H9 (cell line): ENCODE measurements around the gene HHATL. TPM values are rescaled to one million over a fixed set of nuclear protein-coding genes. Genes with fewer than 3 reads are reported as not detected.

Experiments
- DNase-seq: peaks from one replicate; pipeline ENCODE4 v3.0.0-alpha.2; 2017
- H2AFZ ChIP-seq: one replicate; pipeline ENCODE4 v1.6.1; 2013; ENCODE audit warnings: mild to moderate bottlenecking, low read length, control low read depth, moderate library complexity
- H2AK5ac ChIP-seq: 2 replicates; pipeline ENCODE4 v1.6.1; 2013; ENCODE audit warnings: low read length, control low read depth, mixed read lengths; ENCODE audit not compliant: insufficient read length
- H2BK120ac ChIP-seq: one replicate; pipeline ENCODE4 v1.6.1; 2013; ENCODE audit warnings: low read depth, mild to moderate bottlenecking, low read length, control low read depth, inconsistent platforms; ENCODE audit not compliant: poor library complexity, severe bottlenecking
- H2BK12ac ChIP-seq: 2 replicates; pipeline ENCODE4 v1.6.1; 2013; ENCODE audit warnings: low read length, control low read depth, mixed read lengths, low read depth; ENCODE audit not compliant: insufficient read length
- H2BK15ac ChIP-seq: 2 replicates; pipeline ENCODE4 v1.6.1; 2013; ENCODE audit warnings: low read depth, low read length, control low read depth
- H2BK20ac ChIP-seq: one replicate; pipeline ENCODE4 v1.6.1; 2013; ENCODE audit warnings: low read depth, mild to moderate bottlenecking, low read length, control low read depth, inconsistent platforms; ENCODE audit not compliant: poor library complexity, severe bottlenecking
- H2BK5ac ChIP-seq: 2 replicates; pipeline ENCODE4 v1.6.1; 2013; ENCODE audit warnings: low read length, control low read depth, mixed read lengths; ENCODE audit not compliant: insufficient read length
- H3K14ac ChIP-seq: 2 replicates; pipeline ENCODE4 v1.6.1; 2013; ENCODE audit warnings: low read length, control low read depth; ENCODE audit not compliant: insufficient read depth
- H3K18ac ChIP-seq: 2 replicates; pipeline ENCODE4 v1.6.1; 2013; ENCODE audit warnings: low read depth, mild to moderate bottlenecking, mixed read lengths, low read length, control low read depth; ENCODE audit not compliant: insufficient read length
- H3K23ac ChIP-seq: 2 replicates; pipeline ENCODE4 v1.6.1; 2013; ENCODE audit warnings: low read length, control low read depth, mixed read lengths, low read depth; ENCODE audit not compliant: insufficient read length
- H3K23me2 ChIP-seq: 2 replicates; pipeline ENCODE4 v1.6.1; 2013; ENCODE audit warnings: low read depth, mild to moderate bottlenecking, mixed read lengths, low read length, control low read depth; ENCODE audit not compliant: insufficient read length, poor library complexity, severe bottlenecking
- H3K27ac ChIP-seq: 2 replicates; pipeline ENCODE4 v1.5.1; 2013; ENCODE audit warnings: low read length, control low read depth, mixed read lengths, low read depth; ENCODE audit not compliant: insufficient read length
- H3K27me3 ChIP-seq: 2 replicates; pipeline ENCODE4 v1.6.1; 2013; ENCODE audit warnings: low read length, control low read depth, inconsistent platforms; ENCODE audit not compliant: insufficient read depth
- H3K4ac ChIP-seq: 2 replicates; pipeline ENCODE4 v1.6.1; 2013; ENCODE audit warnings: low read depth, mild to moderate bottlenecking, control low read depth, inconsistent platforms, low read length, moderate library complexity
- H3K4me1 ChIP-seq: 2 replicates; pipeline ENCODE4 v1.6.1; 2013; ENCODE audit warnings: low read length, control low read depth, inconsistent platforms; ENCODE audit not compliant: insufficient read depth
- H3K4me2 ChIP-seq: 2 replicates; pipeline ENCODE4 v1.6.1; 2013; ENCODE audit warnings: low read length, control low read depth, mixed read lengths; ENCODE audit not compliant: insufficient read length, insufficient read depth
- H3K56ac ChIP-seq: 2 replicates; pipeline ENCODE4 v1.6.1; 2013; ENCODE audit warnings: low read depth, mild to moderate bottlenecking, mixed read lengths, low read length, control low read depth; ENCODE audit not compliant: insufficient read length
- H3K79me1 ChIP-seq: 2 replicates; pipeline ENCODE4 v1.6.1; 2013; ENCODE audit warnings: low read depth, mild to moderate bottlenecking, moderate library complexity, low read length, control low read depth, inconsistent platforms; ENCODE audit not compliant: insufficient read depth, poor library complexity, severe bottlenecking
- H3K79me2 ChIP-seq: 2 replicates; pipeline ENCODE4 v1.6.1; 2013; ENCODE audit warnings: low read length, control low read depth, inconsistent platforms; ENCODE audit not compliant: insufficient read depth
- H3K9ac ChIP-seq: 2 replicates; pipeline ENCODE4 v1.6.1; 2013; ENCODE audit warnings: low read length, control low read depth, mixed read lengths; ENCODE audit not compliant: insufficient read length; ENCODE audit errors: extremely low read depth
- H3K9me3 ChIP-seq: one replicate; pipeline ENCODE4 v1.6.1; 2013; ENCODE audit warnings: low read depth, low read length, inconsistent platforms; ENCODE audit not compliant: control insufficient read depth
- H3T11ph ChIP-seq: one replicate; pipeline ENCODE4 v1.6.1; 2013; ENCODE audit warnings: mild to moderate bottlenecking, low read length, control low read depth, inconsistent platforms
- H4K20me1 ChIP-seq: one replicate; pipeline ENCODE4 v1.6.1; 2013; ENCODE audit not compliant: control insufficient read depth, insufficient read length, insufficient read depth
- H4K5ac ChIP-seq: 2 replicates; pipeline ENCODE4 v1.6.1; 2013; ENCODE audit warnings: low read depth, mild to moderate bottlenecking, mixed read lengths, low read length, control low read depth; ENCODE audit not compliant: insufficient read length
- H4K8ac ChIP-seq: replicated peaks from 2 replicates; pipeline ENCODE4 v1.6.1; 2013; ENCODE audit warnings: low read length, control low read depth, mixed read lengths, low read depth; ENCODE audit not compliant: insufficient read length
- H4K91ac ChIP-seq: 2 replicates; pipeline ENCODE4 v1.6.1; 2013; ENCODE audit warnings: low read depth, mild to moderate bottlenecking, moderate library complexity, mixed read lengths, low read length, control low read depth; ENCODE audit not compliant: insufficient read length
- H3K27ac Mint-ChIP-seq, 3 experiments: 2 replicates in 2 of 3; 3 replicates in 1 of 3; pipeline ENCODE4 v1.8.0; 2020 to 2021; ENCODE audit warnings: mixed read lengths in 3 of 3, mild to moderate bottlenecking in 1 of 3, moderate library complexity in 1 of 3
- H3K27me3 Mint-ChIP-seq: 2 replicates; pipeline ENCODE4 v1.8.0; 2021; ENCODE audit warnings: low read depth, mild to moderate bottlenecking, moderate library complexity, mixed read lengths
- H3K36me3 Mint-ChIP-seq, 3 experiments: 2 replicates in 2 of 3; 3 replicates in 1 of 3; pipeline ENCODE4 v1.8.0; 2020 to 2021; ENCODE audit warnings: low read depth in 3 of 3, mixed read lengths in 3 of 3; ENCODE audit not compliant: insufficient read depth in 1 of 3
- H3K4me1 Mint-ChIP-seq, 2 experiments: 2 replicates each; pipeline ENCODE4 v1.8.0; 2020; ENCODE audit warnings: mixed read lengths in 2 of 2
- H3K4me3 Mint-ChIP-seq, 2 experiments: 2 replicates in 1 of 2; 3 replicates in 1 of 2; pipeline ENCODE4 v1.8.0; 2020 to 2021; ENCODE audit warnings: mild to moderate bottlenecking in 2 of 2, mixed read lengths in 2 of 2, moderate library complexity in 1 of 2
- H3K9me3 Mint-ChIP-seq, 2 experiments: 2 replicates in 1 of 2; 3 replicates in 1 of 2; pipeline ENCODE4 v1.8.0; 2020; ENCODE audit warnings: mild to moderate bottlenecking in 2 of 2, mixed read lengths in 2 of 2, moderate library complexity in 1 of 2
- WGBS: extraction: QIAGEN DNeasy Blood & Tissue Kit; methylation state at CpG from one replicate; pipeline ENCODE4 v1.1.7; 2013; ENCODE audit warnings: missing lambda C conversion rate, low lambda C conversion rate, mixed read lengths; ENCODE audit not compliant: insufficient read length; ENCODE audit errors: extremely low coverage; 5-methylcytosine and 5-hydroxymethylcytosine counted together
- total RNA-seq: library from RNA; stranded (reverse); gene quantifications from 2 replicates; pipeline ENCODE4 v1.2.1, GENCODE V29; 2021
- TF ChIP-seq, protein P1 (sequence below): fragments of 200-600 bp; sonication (generic); conservative IDR thresholded peaks from 3 replicates; pipeline ENCODE4 v1.8.0; 2021; ENCODE audit warnings: antibody characterized with exemption, mild to moderate bottlenecking

HHATL gene
- total RNA-seq, 1 experiment from 2014 or later, result 0.46 TPM

DNA sequence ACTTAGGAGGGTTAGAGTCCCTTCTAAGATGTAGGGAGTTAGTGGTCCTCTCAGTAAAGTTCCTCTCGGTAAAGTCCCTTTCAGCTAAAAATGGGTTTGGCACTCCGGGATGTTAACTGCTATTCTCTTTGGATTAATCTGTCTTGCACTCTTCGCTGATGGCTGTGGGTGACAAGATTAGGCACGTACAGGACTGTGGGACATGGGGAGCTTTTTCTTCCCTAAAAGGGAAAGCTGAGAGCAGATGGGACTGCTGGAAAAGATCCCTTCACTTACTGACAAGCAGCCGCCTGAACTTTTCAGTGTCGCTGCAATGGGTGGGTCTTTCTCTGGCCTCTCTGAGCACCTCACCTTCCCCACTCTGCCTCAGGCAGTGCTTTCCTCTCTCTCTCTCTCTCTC is 16.4 kb upstream of the HHATL start:
- Histone ChIP-seq H4K5ac (no peak overlapping the region), H3K4ac (no peak overlapping the region), H3K79me1 (no peaks in the 10 kb centered on the region), H3K56ac (no peak overlapping the region), H3K27me3 (no peaks in the 10 kb centered on the region), H3K9me3 (no peaks in the 10 kb centered on the region), H2AK5ac (no peak overlapping the region), H3K23me2 (no peaks in the 10 kb centered on the region), H3K27ac (no peak overlapping the region), H2BK5ac (no peak overlapping the region), H4K8ac (no peak overlapping the region), H3K18ac (no peak overlapping the region), H2BK15ac (no peak overlapping the region), H3K4me2 (no peak overlapping the region), H3K14ac (no peak overlapping the region), H2BK20ac (no peak overlapping the region), H4K20me1 (no peaks in the 10 kb centered on the region), H3T11ph (no peak overlapping the region), H2BK120ac (no peak overlapping the region), H3K4me1 (no peaks in the 10 kb centered on the region), H3K79me2 (no peaks in the 10 kb centered on the region), H3K9ac (no peak overlapping the region), H4K91ac (no peak overlapping the region), H2AFZ (no peak overlapping the region), H3K23ac (no peak overlapping the region), H2BK12ac (no peak overlapping the region)
- Mint-ChIP-seq H3K9me3 (peaks cover 0 to 2% of the 10 kb centered on the region in 2 experiments; a peak in 2 of 5 replicates), H3K4me1 (peaks cover 0 to 5% of the 10 kb centered on the region in 2 experiments; a peak in 2 of 4 replicates), H3K4me3 (no peak overlapping the region), H3K36me3 (no peaks in the 10 kb centered on the region; a peak in 1 of 7 replicates), H3K27me3 (peaks cover 7% of the 10 kb centered on the region), H3K27ac (no peak overlapping the region)
- no CpG with 5 or more reads among the region's 6 CpGs for WGBS
- DNase-seq, result peak; percentile 5
- TF ChIP-seq, protein P1, sequence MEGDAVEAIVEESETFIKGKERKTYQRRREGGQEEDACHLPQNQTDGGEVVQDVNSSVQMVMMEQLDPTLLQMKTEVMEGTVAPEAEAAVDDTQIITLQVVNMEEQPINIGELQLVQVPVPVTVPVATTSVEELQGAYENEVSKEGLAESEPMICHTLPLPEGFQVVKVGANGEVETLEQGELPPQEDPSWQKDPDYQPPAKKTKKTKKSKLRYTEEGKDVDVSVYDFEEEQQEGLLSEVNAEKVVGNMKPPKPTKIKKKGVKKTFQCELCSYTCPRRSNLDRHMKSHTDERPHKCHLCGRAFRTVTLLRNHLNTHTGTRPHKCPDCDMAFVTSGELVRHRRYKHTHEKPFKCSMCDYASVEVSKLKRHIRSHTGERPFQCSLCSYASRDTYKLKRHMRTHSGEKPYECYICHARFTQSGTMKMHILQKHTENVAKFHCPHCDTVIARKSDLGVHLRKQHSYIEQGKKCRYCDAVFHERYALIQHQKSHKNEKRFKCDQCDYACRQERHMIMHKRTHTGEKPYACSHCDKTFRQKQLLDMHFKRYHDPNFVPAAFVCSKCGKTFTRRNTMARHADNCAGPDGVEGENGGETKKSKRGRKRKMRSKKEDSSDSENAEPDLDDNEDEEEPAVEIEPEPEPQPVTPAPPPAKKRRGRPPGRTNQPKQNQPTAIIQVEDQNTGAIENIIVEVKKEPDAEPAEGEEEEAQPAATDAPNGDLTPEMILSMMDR, result no peak
